Middle frontal gyrus (tissue), 1 donor: ENCODE results near the gene CEND1.

Experiments
- DNase-seq: peaks from one replicate; pipeline ENCODE4 v3.0.0-alpha.2; 2015; ENCODE audit warnings: low spot score; ENCODE audit errors: extremely low spot score

The CEND1 gene

DNA sequence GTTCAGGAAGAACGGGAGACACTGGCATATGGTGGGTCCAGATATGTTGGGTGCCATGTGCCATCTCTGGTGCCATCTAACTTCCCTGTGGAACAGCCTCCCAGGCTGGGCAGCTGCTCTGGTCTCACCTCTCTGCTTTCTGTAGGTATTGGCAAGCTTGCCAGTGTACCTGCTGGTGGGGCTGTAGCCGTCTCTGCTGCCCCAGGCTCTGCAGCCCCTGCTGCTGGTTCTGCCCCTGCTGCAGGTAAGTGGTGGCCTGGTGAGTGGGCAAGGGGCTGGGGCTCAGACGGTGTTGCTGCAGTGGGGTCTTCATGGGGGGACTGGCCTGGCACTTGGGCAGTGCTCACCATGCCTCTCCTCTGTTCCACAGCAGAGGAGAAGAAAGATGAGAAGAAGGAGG lies 22.5 kb upstream of the CEND1 start:
- DNase-seq = no peak

DNA sequence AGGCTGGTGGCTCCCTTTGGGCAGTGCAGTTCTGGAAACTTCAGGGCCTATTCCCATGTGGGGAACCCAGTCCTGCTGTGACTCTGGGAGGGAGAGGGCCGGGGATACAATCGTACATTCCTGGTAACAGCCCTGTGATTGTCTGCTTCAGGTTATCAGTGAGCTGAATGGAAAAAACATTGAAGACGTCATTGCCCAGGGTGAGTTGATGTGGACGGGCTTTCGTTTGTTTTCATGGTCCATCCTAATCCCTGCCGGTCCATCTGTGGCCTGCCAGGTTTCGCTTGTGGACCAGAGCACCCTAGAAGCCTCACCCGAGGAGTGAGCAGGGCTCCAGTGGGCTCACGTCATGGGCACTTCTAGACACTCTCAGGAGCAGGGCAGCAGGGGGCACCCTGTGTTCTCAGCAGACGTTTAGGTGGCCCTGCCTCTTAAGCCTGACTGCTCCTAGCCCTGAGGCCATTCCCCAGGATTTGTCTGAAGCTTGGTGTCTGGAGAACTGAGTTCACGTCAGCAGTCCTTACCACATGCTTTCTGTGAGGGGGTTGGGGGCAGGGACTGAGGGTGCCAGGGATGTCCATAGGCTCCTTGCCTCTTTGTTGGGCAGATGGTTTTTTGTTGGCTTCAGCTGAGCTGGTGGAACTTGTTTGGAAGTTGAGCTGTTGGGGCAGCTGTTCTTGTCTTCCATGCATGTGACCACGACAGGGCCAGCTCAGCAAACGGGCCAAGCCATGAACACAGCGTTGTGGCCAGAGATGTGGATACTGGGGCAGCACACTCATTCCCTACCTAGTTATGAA lies 21.8 kb upstream of the CEND1 start:
- no peak for DNase-seq

DNA sequence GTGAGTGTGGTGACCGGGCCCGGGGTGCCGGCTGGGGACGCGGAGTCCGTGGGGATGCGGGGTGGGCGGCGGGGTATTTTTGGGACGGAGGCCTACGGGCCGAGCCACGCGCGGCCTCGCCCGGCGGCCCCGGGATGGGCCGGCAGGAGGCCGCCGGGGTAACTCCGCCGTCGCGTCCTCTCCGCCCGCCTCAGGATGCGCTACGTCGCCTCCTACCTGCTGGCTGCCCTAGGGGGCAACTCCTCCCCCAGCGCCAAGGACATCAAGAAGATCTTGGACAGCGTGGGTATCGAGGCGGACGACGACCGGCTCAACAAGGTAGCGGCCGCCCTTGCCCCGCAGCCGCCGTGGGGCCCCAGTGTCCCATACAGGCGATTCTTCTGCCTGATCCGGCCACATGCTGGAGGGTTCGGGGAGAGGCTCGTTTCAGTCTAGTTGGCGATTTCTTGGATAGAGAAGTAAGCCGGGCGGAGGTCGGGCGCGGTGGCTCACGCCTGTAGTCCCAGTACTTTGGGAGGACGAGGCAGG lies 20.2 kb upstream of the CEND1 start:
- DNase-seq = no peak

DNA sequence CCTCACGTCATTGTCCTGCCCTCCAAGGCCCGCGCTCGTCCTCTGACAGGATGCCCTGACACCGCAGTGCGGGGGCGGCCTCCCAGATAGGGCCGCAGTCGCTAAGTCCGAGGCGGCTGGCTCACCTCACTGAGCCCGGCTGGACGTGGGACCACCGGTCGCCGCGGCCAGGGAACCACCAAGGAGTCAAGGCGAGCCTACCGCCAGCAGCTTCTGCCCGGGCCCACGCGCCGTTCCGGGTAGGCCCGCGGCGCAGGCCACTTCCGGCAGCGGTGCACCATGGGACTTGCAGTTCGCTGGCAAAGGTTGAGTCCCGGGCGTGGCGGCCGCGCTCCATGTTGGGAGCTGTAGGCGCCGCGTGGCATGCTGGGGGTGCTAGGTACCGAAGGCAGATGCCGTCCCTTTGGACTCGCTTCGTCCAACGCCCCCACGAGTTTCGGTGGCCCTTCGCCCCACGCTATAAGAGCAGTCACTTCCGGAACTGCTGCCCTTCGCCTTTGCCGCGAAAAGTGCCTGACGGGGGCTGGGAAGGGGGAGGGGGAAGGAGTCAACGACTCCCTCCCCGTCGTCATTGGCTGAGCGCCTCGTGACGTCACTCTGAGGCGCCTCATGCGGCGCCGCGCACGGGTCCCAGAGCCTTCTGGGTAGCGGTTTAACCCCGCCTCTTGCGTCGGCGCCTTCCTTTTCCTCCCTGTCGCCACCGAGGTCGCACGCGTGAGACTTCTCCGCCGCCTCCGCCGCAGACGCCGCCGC lies 19.6 kb upstream of the CEND1 start, which contains the start of gene RPLP2:
Gene RPLP2, plus strand, starts transcription at position 681 of the 753 bp plus-strand sequence. CDS start 268 bp downstream, outside the sequence.
- DNase-seq = peak; percentile 93

DNA sequence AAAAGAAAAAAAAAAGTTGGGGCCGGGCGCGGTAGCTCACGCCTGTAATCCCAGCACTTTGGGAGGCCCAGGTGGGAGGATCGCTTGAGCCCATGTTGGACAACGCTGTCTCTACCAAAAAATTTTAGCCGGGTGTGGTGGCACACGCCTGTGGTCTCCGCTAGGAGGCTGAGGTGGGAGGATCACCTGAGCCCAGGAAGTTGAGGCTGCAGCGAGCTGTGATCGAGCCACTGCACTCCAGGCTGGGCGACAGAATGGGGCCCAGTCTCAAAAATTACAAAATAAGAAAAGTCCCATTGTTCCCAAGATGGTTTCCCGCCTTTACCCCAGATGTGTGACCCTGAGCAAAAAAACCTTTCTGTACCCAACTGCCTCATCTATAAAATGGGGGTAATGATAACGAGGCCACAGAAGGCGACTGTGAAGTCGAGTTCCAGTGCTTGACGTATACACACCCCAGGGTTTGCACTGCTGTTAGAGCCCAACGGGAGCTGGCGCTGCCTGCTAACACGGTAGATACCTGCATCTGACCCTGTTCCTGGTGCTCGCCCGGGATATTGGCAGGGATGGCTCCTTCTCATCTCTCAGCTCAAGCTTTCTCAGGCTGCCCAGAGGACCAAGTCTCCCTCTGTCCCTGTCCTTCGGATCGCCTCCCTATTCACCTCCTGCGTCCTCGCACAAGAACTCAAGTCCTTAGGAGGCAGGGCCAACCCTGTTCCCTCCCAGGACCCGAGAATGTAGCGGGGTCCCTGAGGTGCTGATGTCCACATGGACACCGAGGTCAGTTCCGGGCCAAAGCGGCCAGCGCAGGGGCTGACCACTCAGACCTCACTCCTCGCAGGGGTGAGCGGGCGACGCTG lies 18.8 kb upstream of the CEND1 start:
- peak; percentile 18 for DNase-seq

DNA sequence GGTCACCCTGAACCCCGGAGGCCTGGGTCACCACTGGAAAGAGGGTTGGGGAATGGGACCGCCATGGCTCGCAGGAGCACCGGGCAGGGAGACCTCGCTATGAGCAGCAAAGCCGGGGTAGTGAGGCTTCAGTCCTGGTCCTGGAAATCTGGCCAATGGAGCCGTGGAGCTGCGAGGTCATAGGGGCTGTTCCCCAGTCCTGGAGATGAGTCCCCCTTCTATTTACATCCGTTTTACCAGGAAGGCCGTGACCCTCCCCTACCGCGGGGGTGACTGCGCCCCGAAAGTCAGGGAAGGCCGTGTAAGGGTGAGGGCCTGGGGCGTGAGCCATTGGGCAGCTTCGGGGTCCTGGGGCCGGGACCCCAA lies 14.7 kb upstream of the CEND1 start:
- DNase-seq = no peak

DNA sequence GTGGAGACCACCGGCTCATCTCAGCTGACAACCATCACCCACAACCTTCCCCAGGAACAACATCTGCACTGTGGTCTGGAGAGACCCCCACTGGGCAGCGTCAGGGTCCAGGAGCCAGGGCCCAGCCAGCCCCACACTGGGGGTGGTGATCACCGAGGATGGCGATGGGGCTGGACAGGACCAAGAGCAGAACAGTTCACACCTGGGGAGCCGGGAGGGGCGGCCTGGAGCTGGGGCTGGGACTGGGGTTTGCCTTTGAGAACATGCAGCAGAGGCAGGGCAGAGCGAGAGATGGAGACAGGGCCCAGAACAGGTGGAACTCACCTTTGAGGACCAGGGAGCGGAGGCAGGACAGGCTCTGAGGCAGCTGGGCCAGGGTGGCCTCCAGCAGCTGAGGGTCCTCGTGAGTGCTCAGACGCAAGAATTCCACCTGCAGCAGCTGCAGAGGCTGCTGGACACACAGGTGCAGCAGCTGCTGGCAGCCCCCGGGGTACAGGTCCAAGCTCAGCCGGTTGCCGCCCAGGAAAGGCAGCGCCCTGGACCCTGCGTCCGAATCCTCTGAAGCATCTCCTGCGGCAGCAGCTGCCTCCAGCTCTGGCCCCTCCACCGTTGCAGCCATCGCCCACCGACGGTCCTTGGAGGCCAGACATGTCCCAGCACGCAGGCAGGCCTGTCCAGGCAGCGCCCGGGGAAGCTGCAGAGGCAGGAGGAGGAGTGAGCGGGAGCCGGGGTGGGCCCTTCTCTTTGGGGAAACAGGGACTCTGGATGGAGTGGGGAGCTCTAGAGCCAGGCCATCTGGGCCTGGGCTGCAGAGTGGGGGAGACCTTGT lies 14.1 kb upstream of the CEND1 start:
- DNase-seq = no peak

DNA sequence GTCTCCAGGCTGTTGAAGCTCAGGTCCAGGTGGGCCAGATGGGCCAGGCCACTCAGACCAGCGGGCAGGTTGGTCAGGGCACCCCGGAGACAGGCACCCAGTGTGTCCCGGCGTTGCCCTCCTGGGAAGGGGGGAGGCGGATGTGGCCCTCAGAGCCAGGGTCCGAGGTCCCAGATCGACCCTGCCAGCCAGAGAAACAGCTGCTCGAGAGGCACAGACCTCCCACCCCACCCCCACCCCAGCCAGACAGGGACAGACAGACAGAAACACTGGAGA lies 13.5 kb upstream of the CEND1 start:
- DNase-seq = no peak

DNA sequence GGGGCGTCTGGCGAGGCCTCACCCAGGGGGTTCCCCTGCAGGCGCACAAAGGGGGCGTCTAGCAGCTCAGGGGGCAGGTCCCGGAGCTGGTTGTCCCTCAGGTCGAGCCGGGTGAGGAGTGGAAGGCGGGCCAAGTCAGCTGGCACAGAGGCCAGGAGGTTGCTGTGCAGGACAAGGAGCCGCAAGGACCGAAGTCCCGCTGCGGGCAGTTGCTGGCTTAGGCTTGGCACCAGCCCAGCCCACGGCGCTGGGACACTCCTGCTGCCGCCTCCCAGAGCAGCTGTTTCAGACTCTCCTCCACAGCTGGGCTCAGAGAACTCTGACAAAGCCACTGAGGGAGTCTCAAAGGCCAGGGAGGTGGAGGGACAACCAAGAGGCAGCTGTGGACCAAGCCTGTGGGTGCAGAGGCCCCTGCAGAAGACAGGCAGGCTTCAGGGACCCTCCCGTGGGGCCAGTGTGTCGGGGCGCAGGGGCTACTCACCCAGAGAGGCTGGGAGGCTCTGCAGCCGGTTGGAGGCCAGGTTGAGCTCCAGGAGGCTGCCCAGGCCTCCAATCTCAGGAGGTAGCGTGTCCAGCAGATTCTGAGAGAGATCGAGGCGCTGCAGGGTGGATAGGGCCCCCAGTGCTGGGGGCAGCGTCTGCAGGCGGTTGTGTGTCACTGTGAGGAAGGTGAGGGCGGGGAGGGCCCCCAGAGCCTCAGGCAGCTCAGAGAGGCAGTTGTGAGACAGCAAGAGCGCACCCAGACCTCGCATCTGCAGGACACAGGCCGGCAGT lies 13.0 kb upstream of the CEND1 start:
- DNase-seq = no peak

DNA sequence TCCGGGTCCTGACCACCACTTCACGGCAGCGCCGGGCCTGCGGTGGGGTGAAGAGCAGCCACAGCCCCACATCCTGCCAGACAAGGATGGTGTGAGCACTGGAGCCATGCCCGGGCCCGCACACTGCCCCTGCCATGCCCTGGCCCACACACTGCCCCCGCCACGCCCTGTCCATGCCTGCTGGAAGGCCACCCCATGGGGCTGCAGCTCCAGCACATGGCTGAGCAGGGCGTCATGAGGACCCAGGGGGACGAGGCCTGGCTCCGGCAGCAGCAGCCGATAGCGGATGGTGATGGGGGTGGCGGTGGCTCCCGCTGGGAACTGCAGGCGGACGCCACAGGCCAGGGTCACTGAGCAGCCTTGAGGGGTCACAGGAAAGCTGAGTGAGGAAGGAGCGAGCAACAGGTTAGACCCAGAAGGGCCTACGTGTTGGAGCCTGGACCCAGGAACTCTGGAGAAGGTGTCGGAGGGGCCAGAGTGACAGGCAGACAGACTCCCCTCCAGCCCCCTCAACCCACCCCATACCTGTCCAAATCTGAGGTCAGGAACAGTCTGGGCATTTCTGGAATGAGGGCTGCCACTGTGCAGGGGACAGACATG lies 12.2 kb upstream of the CEND1 start:
- DNase-seq = no peak

DNA sequence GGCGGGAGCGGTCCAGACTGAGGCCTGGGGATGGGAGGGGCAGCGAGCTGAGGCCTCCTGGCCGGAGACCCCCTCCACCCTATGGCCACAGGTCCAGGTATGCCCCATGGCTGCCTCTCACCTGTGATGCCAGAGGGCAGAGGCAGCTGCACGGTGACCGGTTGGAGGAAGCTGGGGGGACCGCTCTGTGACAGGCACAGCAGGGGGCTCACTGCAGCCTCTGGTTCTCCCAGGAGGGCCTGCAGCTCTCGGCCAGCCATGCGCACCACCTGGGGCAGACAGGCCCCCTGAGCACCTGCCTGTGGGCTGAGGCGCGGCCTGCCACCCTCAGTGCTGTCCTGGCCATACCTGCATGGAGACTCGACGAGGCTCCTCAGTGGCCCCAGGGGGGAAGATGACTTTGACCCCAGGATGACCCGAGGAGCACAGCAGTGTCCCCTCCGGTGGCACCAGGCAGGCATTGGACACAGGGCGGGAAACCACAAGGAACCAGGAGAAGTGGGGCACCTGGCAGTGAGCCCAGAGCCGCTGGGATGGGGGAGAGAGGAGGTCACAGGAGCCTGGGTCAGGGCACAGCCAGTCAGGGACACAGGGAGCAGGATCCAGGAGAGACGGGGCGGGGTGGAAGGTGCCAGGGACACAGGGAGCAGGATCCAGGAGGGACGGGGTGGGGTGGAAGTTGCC lies 11.3 kb upstream of the CEND1 start:
- DNase-seq = no peak

DNA sequence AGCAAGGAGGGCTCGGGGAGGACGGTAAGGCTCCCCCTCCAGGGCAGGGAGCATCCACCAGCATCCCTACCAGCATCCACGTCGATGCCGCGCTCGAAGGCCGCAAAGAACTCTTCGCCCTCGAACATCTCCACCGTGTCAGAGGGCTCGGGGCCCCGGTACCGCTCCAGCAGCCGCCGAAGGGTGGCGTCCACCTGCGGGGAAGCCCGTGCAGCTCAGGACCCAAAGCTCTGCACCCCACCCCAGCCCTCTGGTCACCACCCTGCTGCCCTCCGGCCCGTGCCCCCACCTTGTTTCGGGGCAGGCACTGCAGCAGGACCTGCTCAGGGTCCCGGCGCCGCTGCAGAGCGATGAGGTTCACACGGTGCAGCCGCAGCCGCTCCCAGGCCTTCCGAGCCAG lies 10.6 kb upstream of the CEND1 start:
- no peak for DNase-seq

DNA sequence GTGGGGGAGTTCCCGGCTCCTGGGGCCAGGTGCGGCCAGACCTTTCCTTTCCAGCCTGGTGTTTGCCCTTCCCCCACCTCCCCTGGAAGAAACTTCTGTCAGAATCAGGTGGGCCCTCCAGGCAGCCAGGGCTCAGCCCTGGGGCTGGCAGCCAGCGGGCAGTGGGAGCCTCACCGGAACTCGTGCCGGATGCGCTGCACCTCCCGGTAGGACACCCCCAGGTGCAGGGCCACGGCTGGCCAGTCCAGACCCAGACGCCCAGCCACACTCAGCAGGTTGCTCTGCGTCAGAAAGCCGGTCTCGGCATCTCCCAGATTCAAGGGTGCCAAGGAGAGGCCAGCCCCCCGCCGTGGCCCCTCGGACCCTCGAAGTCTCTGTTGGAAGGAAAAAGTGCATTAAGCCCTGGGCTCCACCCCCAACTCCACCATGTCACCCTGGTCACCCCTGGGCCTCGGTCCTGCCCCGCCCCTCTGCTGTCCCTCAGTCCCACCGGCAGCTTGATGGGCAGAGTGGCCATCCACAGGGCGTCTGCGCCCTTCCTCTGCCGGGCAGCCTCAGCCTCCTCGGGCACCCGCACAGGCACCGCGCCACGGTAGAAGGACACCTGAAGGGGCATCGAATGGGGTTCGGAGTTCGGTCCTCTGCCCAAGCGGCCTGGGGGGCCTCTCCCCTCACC lies 9.9 kb upstream of the CEND1 start:
- no peak for DNase-seq

DNA sequence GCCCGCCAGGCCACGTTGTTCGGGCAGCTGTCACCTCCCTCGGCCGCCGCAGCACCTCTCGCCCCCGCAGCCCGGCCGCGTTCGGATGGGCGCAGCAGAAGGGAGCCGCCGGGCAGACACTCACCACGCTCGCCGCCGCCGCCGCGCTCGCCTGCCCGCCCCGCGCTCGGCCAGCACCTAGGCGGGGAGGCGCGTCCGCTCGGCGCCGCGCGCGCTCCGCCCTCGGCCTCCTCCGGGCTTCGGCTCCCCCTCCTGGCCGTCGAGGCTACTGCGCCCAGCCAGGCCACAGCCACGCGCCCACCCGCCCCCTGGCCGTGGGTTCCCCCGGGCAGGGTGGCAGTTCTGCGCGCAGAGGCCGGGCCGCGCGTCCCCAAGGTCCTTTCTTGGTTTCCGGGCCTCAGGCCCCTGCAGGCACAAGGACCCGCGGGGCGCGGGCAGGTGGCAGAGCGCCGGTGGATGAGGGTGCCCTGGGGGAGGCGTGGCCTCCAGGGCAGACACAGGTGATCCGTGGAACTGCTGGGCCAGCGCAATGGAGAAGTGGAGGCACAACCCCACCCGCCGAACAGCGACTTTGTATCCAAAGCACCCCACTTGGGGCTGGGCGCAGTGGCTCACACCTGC lies 8.3 kb upstream of the CEND1 start, which contains the start of gene SLC25A22:
Gene SLC25A22, minus strand, starts transcription at position 189 of the 621 bp plus-strand sequence. CDS start 3,275 bp downstream, outside the sequence.
- peak; percentile 72 for DNase-seq

DNA sequence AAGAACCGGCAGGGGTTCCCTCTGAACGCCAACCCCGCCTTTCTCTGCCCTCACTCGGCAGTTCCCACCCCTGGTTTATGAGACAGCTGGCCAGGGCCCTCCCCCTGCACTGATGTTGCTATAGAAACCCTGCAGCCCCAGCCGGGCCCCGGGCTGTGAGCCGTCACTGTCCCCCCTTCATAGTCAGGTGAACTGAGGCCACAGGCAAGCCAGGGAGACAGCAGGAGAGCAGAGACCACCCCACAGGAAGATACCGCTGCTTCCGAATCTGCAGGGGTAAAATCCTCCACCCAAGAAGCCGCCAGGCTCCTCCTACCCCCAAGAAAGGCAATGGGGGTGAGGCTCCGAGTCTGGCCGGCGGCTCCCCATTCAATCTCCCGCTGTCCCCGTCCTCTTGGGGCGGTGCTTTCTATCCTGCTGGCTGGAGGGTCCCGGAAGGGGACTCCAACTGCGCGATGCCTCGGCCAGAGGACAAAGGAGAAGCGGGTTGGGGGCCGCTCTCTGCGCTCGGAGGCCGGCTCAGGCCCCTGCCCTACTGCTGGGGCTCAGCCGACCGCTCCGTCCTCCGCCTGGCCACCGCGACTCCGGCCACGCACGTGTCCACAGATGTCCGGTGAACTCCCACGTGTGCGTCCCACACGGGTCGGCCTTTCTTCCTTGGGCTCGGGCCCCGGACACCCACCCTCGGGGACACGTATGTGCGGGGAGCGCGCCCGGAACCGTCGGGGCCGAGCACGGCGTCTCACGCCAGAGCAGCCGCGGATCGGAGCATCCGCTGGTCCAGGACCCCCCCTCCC lies 7.6 kb upstream of the CEND1 start:
- peak; percentile 22 for DNase-seq

DNA sequence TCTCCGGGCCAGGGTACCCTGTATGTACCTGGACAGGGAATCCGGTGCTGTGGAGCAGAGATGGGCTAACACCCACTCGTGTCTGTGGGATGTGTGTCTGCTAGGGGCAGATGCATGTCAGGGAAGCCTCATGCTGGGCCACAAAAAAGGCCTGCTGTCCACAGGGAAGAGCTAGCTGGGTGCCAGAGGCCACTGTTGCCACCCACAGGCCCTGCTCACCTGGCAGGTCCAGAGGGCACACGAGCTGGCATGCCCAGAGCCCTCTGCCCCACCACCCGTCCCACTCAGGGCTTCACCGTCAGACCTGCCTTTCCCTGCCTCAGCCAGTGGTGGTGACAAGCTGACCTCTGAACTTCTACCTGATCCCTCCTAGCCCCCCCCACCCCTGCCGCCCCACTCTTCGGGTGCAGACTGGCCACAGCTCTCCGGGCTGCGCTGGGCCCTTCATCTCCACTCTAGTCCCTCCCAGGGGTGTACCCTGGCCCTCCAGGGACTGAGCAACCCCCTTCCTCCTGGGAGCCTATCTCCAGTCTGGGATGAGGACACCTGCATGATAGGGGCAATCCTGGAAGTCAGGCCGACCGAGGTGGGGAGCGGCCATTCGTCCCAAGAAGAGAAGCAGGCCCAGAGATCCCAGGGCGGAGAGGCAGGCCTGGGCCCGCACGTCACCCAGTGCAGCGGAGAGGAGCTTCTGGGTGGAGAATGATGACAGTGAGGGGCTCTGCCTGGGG lies 6.8 kb upstream of the CEND1 start:
- no peak for DNase-seq
